HG03135 (cell line): Measurements from ENCODE around the gene NOTCH1.

ENCODE experiments used
- ATAC-seq: cut with Tn5 transposase; IDR thresholded peaks from one replicate; pipeline ENCODE4 v1.9.1; 2021; ENCODE audit warnings: mild to moderate bottlenecking, moderate library complexity; ENCODE audit not compliant: unreplicated experiment

The NOTCH1 gene

DNA sequence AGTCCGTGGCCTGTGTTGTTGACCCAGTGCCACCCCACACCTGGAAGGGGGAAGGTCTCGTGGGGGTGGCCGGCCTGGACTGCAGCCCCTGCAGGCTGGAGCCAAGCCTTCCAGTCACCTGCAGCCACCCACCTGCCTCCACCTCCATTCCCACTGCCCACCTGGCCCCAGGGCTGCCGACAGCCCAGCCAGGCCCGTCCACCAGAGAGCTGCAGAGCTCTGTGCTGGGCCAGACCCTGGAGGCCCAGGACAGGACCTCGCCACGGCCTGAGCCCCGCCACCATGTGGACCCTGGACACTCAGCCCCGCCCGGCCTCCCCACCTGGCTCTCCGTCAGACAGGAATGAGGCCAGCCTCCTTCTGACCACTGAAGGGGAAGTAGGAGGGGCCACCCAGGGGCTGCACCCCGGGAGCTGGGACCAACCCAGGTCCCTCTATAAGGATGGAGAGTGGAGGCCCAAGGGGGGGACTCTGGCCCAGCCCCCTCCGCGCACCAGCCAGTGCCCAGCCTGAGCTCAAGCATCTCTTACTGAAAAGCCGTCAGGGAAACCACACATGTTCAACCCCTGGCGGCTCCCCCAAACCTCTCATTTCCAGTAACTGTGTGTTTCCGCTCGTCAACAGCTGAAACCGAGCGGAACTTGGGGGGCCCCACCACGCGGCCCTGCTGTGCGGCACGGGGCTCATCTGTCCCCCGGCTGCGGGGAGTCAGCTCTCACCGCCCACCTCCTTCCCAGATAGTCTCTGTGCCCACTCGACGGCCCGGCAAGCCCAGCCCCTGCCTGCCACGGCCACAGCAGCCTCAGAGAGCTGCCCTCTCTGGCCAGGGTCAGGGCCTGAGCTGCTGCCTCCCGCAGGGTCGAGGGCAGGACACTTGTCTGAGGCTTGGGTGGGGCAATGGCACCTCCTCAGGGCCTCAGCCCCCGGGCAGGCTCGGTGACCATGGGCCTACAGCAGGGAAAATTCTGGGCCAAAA lies 12.8 kb downstream of the NOTCH1 start:
- no peak for ATAC-seq

DNA sequence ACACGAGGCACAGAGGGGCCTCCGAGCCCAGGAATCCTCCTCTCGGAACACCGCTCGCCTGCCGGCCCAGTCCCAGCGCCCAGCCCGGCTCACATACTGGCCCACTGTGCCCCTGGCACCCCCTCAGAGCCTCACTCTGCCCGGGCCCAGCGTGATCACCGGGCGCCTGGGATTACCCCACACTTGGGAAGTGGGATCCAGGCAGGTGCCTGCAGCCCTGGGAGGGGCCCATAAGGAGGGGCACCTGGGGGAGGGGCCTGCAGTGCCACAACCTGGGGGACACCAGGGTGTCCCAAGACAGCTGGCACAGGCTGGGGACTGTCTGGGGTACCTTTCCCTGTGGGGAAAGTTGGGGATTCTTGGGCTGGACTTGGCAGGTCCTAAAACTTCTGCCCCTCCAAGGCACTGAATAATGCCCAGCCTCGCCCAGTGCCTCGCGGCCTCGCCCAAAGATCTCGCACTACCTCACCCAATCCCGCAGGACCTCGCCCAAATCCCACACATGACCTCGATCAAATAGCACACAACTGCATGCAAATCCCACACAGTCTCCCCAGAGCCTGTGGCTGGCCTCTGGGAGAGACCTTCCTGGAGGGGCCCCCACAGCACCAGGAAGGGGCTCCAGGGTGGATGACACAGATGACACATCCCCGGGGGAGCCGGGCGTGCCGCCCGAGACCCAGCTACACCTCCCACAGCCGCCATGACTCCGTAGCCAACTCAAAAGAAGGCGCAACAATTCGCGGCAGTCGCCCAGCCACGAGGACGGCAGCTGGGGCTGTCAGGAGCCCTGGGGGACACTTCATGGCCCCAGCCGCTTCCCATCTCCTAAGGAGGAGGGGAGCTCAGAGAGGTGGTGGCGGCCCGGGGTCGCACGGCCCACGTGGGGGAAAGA lies 13.7 kb downstream of the NOTCH1 start:
- ATAC-seq, result no peak

DNA sequence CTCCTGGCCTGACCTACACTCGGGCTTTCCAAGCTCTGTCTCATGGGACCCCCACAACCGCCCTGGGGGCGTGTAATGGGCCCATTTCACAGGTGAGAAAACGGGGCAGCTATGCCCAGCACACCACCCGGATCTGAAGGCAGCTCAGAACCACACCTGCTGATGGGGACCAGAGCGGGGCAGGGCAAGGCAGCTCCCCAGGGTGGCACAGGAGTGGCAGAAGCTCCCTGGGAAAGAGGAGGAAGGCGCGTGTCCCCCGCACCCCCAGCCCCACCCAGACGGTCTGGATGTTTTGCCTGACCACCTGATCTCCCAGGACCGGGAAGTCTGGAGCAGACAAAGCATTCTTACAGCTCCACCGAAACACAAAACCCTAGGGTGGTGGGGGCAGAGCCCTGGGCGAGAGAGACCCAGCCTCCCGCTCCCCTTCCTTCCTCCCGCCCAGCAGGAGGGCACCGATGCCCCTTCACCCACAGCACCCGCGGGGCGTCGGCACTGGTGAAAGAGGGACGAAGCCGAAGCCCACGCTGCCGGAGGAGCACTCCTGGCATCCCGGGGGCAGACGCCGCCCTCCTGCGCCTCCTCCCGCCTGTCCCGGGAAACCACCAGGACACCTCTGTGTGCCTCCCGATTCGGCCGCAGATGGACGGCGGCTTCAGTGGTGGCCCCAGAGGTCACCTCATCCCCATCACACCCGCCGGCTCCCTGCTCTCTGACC lies 14.5 kb downstream of the NOTCH1 start:
- no peak for ATAC-seq

DNA sequence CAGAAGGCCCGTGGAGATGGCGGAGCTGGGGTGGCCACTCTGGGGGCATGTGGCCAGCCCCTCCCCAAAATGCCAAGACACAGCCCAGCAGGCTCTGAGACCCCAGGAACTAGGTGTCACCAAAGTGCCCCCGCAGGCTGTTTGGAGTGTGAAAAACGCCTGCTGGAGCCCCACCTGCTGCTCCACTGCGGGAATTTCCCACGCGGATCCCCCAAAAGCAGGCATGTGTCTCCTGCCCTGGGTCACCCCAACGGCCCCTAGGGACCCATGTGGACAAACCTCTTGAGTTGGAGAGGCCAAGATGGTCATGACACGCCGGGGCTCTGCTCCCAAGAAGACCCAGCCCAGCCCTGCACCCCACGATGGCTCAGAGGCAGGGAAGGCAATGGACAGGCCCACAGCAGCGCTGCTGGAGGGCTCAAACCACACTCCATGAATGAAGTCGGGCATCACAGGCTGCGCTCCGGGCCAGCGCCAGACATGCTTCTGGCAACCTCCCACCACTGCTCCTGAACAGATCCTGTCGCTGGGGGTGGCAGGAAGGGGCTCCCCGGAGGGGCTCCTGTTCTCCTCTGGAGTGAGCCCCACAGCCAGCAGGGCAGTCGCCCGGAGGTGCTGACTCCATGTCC lies 15.3 kb downstream of the NOTCH1 start:
- ATAC-seq, result no peak

DNA sequence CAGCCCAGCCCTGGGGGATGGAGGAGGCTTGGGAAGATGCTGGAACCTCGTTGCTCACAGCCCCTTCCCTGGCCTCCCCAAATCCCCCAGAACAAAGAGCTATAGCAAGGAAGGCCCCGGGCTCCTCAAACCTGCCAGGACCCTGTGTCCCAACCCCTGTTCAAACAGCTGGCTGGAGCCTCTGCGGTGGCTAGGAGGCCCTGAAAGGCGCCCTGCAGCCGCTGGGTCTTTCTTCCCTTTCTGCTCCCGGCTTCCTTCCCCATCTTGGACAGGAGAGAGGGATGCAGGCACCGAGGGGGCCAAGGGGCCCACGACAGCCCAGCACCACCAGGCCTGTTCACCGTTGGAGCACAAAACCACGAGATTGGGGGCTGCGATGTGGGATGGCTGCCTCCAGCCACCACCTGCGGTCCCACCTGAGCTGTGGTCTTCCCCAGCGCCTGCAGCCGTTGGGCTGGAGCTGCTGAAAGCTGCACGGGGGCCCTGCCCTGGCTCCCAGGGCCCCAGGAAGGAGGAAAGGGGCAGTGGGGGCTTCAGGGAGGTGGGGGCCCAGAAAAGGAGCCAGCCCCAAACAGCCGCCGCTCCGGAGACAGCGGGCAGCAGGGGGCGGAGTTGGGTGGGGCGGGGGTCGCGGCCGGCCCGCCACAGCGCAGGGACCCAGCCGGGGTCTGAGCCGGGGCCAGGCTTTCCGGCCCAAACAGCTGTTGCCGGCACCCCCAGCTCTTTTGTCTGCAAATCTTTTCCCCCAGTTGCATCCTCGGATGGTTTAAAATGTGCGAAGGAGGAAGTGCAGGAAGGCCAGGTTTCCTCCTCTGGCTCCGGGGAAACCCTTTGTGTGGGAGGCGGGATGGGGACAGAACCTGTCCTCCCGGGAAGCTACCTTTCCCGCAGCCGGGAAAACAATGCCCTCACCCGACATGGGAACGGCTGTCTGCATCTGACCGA lies 16.1 kb downstream of the NOTCH1 start:
- no peak for ATAC-seq

DNA sequence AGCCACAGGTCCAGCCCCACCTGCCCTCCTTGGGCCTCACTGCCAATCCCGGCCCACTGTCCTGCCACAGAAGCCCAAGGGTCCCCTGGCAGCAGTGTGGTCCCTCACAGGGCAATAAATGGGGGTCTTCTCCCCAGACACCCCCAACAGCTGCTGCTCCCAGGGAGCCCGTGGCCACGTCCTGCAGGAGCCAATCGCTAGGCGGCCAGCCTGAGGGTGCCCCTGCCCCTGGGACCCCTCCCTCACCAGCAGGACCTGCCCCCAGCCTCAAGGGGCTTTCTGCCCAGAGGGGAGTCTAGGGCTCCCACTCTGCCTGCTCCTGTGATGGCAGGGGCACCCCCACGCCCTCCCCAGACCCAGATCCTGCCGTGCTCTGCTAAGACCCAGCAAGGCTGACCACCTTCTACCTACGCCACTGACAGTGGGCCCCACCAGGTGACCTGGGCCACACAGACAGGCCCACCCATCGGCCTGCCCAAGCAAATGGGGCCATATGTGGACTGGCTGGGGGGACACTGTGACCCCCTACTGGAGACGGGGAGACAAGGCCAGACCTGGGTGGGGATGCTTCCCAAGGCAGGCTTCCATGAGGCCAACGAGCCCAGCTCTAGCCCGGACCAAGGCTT lies 17.0 kb downstream of the NOTCH1 start:
- no peak for ATAC-seq

DNA sequence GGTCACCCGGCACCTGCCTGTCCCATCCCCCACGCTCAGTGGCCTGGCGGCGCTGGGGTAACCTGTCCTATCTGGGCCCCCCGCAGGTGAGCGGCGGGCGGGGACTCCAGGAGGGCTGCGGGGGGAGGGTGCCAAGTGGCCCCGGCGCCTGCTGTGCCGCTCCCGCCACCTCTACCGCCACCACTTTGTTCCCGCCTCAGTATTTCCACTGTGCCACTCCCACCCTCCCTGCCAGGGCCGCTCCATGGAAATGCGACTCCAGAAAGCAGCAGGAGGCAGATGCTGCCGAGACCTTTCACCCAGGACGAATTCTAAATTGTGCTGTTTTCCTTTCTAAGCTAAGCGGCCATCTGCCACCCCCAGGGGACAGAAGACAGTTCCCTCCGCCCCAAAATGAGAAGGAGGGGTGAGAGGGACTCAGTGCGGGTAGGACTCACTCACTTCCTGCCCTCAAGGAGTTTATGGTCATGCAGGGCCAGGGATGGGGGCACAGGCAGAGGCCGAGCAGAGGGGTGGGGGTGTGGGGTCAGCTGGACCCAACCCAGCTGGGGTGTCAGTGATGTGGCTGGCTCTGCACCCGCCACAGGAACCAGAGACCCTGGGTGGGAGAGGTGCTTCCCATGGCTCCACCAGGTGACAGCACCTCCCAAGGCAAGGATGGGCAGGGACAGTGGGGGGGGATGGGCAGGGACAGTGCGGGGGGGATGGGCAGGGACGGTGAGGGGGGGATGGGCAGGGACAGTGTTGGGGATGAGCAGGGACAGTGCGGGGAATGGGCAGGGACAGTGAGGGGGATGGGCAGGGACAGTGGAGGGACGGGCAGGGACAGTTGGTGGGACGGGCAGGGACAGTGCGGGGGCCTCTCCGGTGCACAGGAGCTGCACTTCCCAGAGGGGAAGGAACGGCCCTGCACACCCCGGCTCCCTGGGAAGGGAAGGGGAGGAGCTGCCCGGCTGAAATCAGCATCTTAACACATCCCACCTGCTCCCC lies 17.8 kb downstream of the NOTCH1 start:
- ATAC-seq, result no peak

DNA sequence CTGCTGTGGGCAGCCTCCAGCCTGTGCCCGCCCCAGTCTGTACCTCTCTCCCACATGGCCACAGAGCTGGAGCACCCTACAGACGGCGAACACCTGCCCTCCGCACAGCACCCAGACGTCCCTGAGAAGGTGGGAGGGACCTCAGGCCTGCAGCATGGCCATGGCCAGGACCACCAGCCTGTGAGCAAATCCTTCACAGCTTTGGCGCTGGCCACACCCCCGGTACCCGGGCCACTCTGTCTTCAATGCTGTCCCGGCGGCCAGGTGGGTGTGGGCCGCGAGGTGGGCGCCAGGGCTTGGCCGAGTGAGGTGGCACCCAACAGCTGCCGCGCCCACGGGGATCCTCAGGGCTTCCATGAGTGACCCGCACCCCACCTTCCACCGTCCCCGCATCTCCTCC lies 18.7 kb downstream of the NOTCH1 start:
- no peak for ATAC-seq

DNA sequence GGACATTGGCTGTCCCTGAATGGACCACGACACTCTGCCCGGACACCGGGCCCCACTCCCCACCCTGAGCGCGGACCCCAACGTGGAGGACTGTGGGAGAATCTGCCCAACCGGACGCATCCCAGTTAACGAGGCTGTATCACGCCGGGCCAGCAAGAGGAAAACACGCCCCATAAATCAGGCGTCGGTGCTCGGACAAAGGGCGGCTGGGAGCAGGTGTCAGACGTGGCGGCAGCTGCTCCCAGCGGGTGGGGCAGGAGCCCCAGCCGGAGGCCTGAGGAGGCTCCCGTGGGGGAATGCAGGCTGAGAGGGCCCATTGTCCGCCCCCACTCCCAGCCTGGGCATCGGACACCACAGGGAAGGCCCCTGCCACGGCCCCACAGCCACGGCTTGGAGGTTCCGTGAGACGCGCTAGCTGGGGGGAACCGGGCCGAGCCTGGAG lies 19.2 kb downstream of the NOTCH1 start:
- ATAC-seq, result no peak

DNA sequence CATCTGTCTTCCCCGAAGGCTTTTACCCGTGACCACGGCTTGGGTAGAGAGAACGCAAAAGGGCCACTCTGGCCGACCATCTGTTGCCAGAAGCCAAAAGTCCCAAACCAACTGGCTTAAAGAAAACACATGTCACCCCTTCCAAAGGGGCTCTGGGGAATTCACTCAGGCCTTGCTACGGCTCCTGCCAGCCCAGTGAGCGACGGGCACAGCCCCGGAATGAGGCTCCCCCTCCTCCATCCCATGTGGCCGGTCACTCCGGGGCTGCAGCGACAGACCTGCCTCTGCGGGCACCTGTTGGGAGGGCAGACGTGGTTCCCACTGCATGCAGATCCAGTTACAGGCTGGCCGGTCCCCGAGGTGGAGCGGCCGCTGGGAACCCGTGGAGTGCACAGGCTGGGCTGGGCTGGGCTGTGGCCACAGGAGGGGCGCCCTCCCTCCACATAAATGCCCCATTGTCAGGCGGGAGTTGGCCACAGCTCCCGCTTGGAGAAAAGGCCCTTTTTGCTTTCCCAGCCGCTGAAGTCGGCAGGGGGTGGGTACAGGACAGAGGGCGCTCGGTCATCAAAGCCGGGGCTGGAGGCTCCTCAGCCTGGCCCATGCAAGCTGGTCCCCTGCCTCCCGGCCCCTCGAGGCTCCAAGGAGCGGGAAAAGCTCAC lies 19.9 kb downstream of the NOTCH1 start:
- ATAC-seq, result no peak

DNA sequence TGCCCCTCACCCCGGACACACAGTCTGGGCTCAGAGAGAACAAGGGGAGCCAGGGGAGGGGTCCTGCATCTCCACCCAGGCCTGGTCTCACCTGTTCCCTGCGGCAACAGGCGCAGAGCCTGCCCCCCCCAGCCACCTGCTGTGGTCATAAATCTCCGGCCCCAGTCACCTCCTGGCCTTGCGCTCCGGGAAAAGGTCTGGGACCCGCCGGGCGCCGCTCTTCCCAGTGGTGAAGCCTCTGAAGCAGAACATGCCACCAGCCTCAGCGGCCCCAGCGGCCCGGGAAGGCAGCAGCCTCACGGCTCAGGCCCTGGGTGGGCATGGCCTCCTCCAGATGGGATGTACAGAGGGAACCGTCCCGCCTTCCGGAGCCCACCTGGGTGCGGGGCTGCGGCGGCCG lies 20.6 kb downstream of the NOTCH1 start:
- no peak for ATAC-seq

DNA sequence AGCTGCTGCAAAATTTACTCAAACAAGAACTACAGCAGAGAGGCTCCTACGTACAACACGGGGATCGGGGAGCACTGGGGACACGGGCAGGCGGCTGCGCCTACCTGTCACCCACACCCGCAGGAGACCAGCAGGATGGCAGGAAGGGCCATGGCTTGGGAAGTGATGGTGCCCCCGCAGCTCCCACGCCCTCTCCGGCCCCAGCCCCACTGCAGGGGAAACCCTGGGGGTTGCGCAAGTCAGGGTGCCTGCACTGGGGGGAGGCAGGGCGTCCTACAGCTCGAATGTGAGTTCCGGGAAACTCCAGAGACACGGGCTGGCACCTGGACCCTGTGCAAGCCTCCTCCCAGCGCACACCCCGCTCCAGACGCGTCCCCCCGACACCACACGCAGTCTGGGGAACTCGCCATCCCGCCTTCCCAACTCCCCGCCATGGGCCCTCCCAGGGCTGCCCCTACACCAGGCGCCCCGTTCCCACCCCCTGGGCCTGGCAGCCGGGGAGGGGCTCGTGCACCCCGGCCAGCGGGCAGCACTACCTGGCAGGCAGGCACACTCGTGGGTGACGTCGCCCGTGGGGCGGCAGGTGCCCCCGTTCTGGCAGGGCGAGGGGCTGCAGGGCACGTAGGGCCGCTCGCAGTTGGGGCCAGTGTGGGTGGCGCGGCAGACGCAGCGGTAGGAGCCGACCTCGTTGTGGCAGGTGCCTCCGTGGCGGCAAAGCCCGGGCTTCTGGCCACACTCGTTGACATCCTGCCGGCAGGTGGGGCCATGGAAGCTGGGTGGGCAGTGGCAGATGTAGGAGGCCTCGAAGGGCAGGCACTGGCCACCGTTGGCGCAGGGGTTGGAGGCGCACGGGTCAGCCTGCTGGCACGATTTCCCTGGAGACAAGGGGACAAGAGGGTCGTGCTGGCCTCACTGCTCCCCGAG lies 23.3 kb downstream of the NOTCH1 start:
- ATAC-seq, result no peak

DNA sequence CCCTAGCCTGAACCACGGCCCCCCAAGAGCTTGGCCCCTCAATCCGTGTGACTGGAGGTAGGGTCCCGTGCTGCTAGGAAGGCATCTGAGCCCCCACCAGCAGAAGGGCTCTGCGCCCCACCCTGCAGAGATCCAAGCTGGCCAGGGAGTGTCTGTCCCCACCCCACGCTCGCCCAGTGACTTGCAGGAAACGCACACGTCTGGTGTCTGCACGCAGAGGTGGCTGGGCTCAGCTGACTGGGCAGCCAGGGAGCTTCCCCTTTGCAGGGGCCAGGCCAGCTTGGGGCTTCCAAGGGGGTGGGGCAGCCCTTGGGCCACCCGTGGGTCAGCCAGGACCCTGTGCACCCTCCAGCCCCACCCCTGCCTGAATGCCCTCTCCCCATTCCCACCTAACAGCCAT lies 24.3 kb downstream of the NOTCH1 start:
- ATAC-seq, result no peak

DNA sequence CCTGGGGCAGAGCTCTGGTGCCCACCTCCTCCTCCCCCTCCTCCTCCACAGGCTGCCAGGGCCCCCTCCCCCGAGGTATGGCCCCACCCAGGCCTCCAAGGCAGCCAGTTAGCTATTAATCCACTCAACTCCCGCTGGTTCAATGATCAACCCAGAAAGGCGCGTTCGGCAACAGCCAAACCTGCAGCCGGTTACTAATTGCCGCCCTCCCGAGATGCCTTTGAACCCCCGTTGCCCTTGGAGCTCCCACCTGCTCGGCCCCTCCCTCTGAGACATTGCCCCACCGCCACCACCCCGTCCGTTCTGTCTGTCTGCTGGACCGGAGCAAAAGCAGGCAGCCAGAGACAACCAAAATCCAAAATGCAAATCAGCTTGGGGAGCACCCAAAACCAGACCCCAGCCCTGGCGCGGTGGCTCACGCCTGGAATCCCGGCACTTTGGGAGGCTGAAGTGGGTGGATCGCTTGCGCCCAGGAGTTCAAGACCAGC lies 25.8 kb downstream of the NOTCH1 start:
- ATAC-seq, result no peak

DNA sequence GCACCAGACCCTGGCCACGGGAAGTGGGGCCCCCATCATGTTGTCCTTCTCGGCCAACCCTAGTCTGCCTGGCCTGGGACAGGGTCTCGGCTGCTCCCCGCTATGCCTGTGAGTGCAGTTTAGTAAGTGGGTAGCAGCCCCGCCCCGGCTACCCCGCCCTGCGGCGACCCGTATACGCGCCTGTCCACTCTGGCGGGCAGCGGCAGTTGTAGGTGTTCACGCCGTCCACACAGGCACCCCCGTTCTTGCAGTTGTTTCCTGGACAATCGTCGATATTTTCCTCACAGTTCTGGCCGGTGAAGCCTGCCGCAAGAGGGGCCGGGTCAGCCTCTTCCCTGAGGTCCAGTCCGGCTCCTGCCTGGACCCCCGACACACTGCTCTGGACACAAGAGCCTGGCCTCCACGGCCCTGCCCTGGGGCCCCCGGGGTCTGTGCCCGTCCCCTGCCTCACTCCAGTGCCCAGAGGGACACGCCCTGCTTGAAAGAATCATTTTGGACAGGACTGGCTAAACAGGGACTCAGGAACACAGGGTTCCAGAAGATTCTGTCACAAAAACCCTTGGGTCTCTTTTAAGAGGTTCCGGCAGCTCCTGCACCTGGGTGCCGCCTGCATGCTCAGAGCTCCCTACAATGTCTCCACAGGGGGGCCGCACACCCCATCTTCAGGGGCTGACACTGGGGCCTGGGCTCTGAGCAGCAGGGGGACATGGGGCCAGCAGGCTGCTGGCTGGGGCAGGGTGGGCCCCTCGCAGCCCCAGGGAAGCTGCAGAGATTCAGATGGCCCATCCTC lies 26.4 kb downstream of the NOTCH1 start:
- no peak for ATAC-seq
